ENCODE data around the gene MYH10. TPM values are rescaled to one million over a fixed set of nuclear protein-coding genes. Genes with fewer than 3 reads are reported as not detected.

MYH10 gene
- total and polyA plus RNA-seq, 4 donors, result 86.0 to 121 (median 106) TPM

DNA sequence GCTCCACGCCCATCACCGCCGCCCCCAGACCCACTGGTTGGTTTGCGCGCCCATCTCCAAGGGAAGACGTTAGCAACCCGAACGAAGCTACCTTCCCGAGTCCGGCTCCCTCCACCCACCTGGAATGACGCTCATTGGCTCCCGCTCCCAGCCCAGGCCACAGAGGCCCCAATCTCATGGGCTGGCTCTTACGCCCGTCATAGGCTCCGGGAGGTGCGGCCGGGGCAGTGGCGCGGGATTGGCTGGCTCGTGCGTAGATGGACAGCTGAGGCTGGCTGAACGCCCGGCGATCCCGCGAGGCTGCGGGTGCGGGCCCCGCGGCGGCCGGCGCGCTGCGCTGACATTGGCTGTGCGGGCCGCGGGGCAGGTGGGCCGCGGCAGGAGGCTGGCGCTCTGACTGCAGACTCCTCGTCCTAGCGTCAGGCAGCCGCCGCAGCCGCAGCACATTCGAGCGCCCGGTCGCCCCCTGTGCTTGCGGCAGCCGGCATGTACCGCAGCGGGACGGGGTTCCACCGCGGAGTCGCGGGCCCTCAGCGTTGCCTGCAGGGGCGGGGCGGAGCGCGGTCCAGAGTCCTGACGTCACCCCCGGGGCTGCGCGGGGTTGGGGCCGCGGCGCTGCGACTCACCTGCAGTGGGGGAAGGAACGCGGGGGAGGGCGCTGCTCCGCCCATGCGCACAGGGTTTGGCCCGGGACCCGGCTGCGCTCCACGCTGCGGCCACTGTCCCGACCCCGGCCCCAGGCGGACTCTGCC, 453 bp upstream of the MYH10 start:
- no peaks in the 10 kb centered on the region for H3K27me3 ChIP-seq (ENCODE audit: control insufficient read depth, insufficient read depth, low read length)
- H3K4me1 ChIP-seq (ENCODE audit: control insufficient read depth, insufficient read depth, low read length), result no peaks in the 10 kb centered on the region
- H3K9me3 ChIP-seq (ENCODE audit: control insufficient read depth, insufficient read depth, low read length), result no peaks in the 10 kb centered on the region
- peak overlapping the region; percentile 71 for H3K27ac ChIP-seq (ENCODE audit: low read depth, low read length)
- DNase-seq (ENCODE audit: low read depth in 4 of 6, low spot score in 6 of 6), result peak; percentile 96 to 100 (median 100)
- peak overlapping the region; percentile 92 for H3K4me3 ChIP-seq (ENCODE audit: low read depth, low read length)
- H3K36me3 ChIP-seq (ENCODE audit: control insufficient read depth, insufficient read depth, low read length), result no peaks in the 10 kb centered on the region
- 0% methylated on average over 85 of the region's 85 CpGs for WGBS (ENCODE audit: insufficient coverage)

GRCh38 chr17:8629371-8630226, 926 bp downstream of the MYH10 start:
- peaks cover 5% of the 10 kb centered on the region for H3K4me1 ChIP-seq (ENCODE audit: control insufficient read depth, insufficient read depth, low read length)
- peak overlapping the region; percentile 94 for H3K27ac ChIP-seq (ENCODE audit: low read depth, low read length)
- H3K4me3 ChIP-seq (ENCODE audit: low read depth, low read length), result peak overlapping the region; percentile 92
- DNase-seq (ENCODE audit: low read depth in 4 of 6, low spot score in 6 of 6), result peak in 4 of 6 donors; percentile 37 to 75 (median 66)
- H3K9me3 ChIP-seq (ENCODE audit: control insufficient read depth, insufficient read depth, low read length), result no peaks in the 10 kb centered on the region
- under 1% methylated on average over 74 of the region's 76 CpGs for WGBS (ENCODE audit: insufficient coverage)
- no peaks in the 10 kb centered on the region for H3K36me3 ChIP-seq (ENCODE audit: control insufficient read depth, insufficient read depth, low read length)
- H3K27me3 ChIP-seq (ENCODE audit: control insufficient read depth, insufficient read depth, low read length), result no peaks in the 10 kb centered on the region

GRCh38 chr17:8628609-8629169, 1.8 kb downstream of the MYH10 start:
- peak in 3 of 6 donors; percentile 7 to 67 (median 47) for DNase-seq (ENCODE audit: low read depth in 4 of 6, low spot score in 6 of 6)
- Histone ChIP-seq H3K36me3 (ENCODE audit: control insufficient read depth, insufficient read depth, low read length) (no peaks in the 10 kb centered on the region), H3K4me1 (ENCODE audit: control insufficient read depth, insufficient read depth, low read length) (peaks cover 5% of the 10 kb centered on the region), H3K27ac (ENCODE audit: low read depth, low read length) (peak overlapping the region; percentile 49), H3K4me3 (ENCODE audit: low read depth, low read length) (peak overlapping the region; percentile 92), H3K9me3 (ENCODE audit: control insufficient read depth, insufficient read depth, low read length) (no peaks in the 10 kb centered on the region), H3K27me3 (ENCODE audit: control insufficient read depth, insufficient read depth, low read length) (no peaks in the 10 kb centered on the region)
- 17% methylated on average over 3 of the region's 8 CpGs for WGBS (ENCODE audit: insufficient coverage)

DNA sequence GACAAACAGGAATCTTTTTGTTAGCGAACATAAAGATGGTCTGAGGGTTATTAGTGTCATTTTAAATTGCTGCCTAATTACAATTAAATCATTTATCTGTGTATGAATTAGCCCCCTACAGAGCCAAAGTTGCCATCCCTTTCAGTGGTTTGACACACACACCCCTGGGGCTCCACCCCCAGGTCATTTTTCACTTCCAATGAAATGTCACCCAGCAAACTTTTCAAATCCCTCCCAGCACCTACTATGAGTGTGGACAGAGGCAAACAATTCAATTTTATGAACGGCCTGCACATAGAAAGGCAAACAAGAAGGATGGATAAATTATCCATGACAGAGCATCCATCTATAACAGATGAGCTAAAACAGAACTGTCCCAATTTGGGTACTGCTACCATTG, 2.4 kb downstream of the MYH10 start:
- DNase-seq (ENCODE audit: low read depth in 4 of 6, low spot score in 6 of 6), result no peak
- peak overlapping the region; percentile 92 for H3K4me3 ChIP-seq (ENCODE audit: low read depth, low read length)
- no peaks in the 10 kb centered on the region for H3K9me3 ChIP-seq (ENCODE audit: control insufficient read depth, insufficient read depth, low read length)
- peaks cover 5% of the 10 kb centered on the region for H3K4me1 ChIP-seq (ENCODE audit: control insufficient read depth, insufficient read depth, low read length)
- H3K27ac ChIP-seq (ENCODE audit: low read depth, low read length), result no peak overlapping the region
- H3K36me3 ChIP-seq (ENCODE audit: control insufficient read depth, insufficient read depth, low read length), result no peaks in the 10 kb centered on the region
- whole genome bisulfite sequencing (ENCODE audit: insufficient coverage), result 0% methylated on average over 1 of the region's 2 CpGs
- no peaks in the 10 kb centered on the region for H3K27me3 ChIP-seq (ENCODE audit: control insufficient read depth, insufficient read depth, low read length)

DNA sequence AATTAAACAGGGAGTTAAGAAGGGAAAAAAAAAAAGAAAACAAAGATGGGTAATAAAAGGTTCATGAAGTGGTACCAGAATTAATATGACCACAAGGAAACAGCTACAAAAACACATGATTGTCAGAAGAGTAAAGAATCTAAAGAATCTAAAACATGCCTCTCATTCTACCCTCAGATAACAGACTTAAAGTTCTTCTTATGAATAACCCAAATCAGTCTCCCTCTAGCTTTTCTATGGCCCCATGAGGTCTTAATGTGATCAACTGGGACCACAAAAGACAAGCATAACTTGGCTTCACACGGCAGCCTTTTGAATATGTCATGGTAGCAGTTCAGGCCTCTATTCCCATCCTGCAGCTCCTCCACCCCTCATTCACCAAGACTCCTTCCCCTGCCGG, 6.9 kb downstream of the MYH10 start:
- Histone ChIP-seq H3K4me3 (ENCODE audit: low read depth, low read length) (no peak overlapping the region), H3K4me1 (ENCODE audit: control insufficient read depth, insufficient read depth, low read length) (peaks cover 5% of the 10 kb centered on the region), H3K9me3 (ENCODE audit: control insufficient read depth, insufficient read depth, low read length) (no peaks in the 10 kb centered on the region), H3K36me3 (ENCODE audit: control insufficient read depth, insufficient read depth, low read length) (peaks cover 4% of the 10 kb centered on the region), H3K27me3 (ENCODE audit: control insufficient read depth, insufficient read depth, low read length) (no peaks in the 10 kb centered on the region), H3K27ac (ENCODE audit: low read depth, low read length) (no peak overlapping the region)
- 50% methylated on average over 1 of the region's 2 CpGs for WGBS (ENCODE audit: insufficient coverage)
- DNase-seq (ENCODE audit: low read depth in 4 of 6, low spot score in 6 of 6), result no peak

DNA sequence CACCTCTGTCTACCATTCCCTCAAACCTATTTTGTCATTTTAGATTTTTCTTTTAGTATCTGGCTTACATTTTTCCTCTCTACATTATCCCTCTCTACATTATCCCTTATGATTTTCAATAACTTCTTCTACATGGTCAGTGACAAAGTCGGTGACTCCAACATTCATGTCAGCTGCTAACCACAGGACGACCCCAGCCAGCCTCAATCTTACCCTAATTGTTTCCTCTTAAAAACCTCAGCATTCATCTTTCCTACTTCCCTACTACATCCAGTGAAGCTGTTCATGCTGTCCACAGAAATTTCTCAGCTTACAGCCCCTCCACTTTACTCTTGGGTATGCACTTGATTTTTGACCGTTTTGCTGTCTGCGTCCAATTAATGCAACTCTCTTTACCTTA, 8.3 kb downstream of the MYH10 start:
- peaks cover 4% of the 10 kb centered on the region for H3K36me3 ChIP-seq (ENCODE audit: control insufficient read depth, insufficient read depth, low read length)
- no peak overlapping the region for H3K27ac ChIP-seq (ENCODE audit: low read depth, low read length)
- no peaks in the 10 kb centered on the region for H3K27me3 ChIP-seq (ENCODE audit: control insufficient read depth, insufficient read depth, low read length)
- H3K4me3 ChIP-seq (ENCODE audit: low read depth, low read length), result no peak overlapping the region
- H3K4me1 ChIP-seq (ENCODE audit: control insufficient read depth, insufficient read depth, low read length), result peaks cover 5% of the 10 kb centered on the region
- DNase-seq (ENCODE audit: low read depth in 4 of 6, low spot score in 6 of 6), result no peak
- WGBS (ENCODE audit: insufficient coverage), result 83% methylated on average over 4 of the region's 4 CpGs
- no peaks in the 10 kb centered on the region for H3K9me3 ChIP-seq (ENCODE audit: control insufficient read depth, insufficient read depth, low read length)

DNA sequence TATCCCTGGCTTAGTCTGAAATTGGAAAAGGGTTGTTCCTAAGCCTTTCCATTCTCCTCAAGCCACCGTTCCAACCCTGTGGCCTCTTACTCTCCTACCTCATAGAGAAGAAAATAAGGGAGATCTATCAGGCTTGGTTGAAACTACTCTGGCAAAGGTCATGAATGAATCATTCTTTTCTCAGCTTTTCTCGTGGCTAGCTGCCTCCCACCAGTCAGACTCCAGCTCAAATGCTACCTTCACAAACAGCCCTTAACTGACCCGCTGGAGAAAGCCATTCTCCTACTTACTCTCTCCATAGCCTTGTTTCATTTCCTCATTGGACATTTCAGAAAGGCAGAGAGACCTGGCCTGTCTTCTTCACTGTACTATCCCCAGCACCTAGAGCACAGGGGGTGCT, 8.9 kb downstream of the MYH10 start:
- no peak overlapping the region for H3K4me3 ChIP-seq (ENCODE audit: low read depth, low read length)
- H3K27ac ChIP-seq (ENCODE audit: low read depth, low read length), result no peak overlapping the region

GRCh38 chr17:8619294-8619693, 11.2 kb downstream of the MYH10 start:
- no peak overlapping the region for H3K4me3 ChIP-seq (ENCODE audit: low read depth, low read length)
- no peaks in the 10 kb centered on the region for H3K27me3 ChIP-seq (ENCODE audit: control insufficient read depth, insufficient read depth, low read length)
- DNase-seq (ENCODE audit: low read depth in 4 of 6, low spot score in 6 of 6), result no peak
- no peaks in the 10 kb centered on the region for H3K4me1 ChIP-seq (ENCODE audit: control insufficient read depth, insufficient read depth, low read length)
- peaks cover 4% of the 10 kb centered on the region for H3K36me3 ChIP-seq (ENCODE audit: control insufficient read depth, insufficient read depth, low read length)
- 80% methylated on average over 1 of the region's 6 CpGs for WGBS (ENCODE audit: insufficient coverage)
- H3K27ac ChIP-seq (ENCODE audit: low read depth, low read length), result no peak overlapping the region
- no peaks in the 10 kb centered on the region for H3K9me3 ChIP-seq (ENCODE audit: control insufficient read depth, insufficient read depth, low read length)

More for the DNA sequence above, 8.9 kb downstream of the MYH10 start:
- Histone ChIP-seq H3K4me1 (ENCODE audit: control insufficient read depth, insufficient read depth, low read length) (peaks cover 5% of the 10 kb centered on the region), H3K27me3 (ENCODE audit: control insufficient read depth, insufficient read depth, low read length) (no peaks in the 10 kb centered on the region), H3K9me3 (ENCODE audit: control insufficient read depth, insufficient read depth, low read length) (no peaks in the 10 kb centered on the region), H3K36me3 (ENCODE audit: control insufficient read depth, insufficient read depth, low read length) (peaks cover 4% of the 10 kb centered on the region)
- 70% methylated on average over 2 of the region's 3 CpGs for WGBS (ENCODE audit: insufficient coverage)
- DNase-seq (ENCODE audit: low read depth in 4 of 6, low spot score in 6 of 6), result no peak

DNA sequence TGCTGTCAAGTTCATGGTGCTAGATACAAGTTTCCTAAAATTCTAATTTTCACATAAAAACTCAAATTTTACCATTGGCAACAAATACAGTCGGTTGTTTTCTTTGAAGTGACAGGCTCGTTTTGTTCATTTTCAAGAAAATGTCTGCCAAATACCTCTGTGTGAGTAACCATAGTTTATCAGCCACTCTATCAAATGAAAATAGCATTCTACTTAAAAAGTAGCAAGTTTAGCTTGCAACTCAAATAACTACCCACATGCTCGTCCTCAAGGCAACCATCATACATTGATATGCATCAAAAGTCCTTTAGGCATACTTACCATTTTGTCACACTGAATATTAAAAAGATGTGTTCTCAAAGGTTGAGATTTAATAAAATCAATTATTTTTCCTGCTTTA, 11.7 kb downstream of the MYH10 start:
- WGBS (ENCODE audit: insufficient coverage), result 100% methylated on average over 1 of the region's 3 CpGs
- Histone ChIP-seq H3K36me3 (ENCODE audit: control insufficient read depth, insufficient read depth, low read length) (peaks cover 4% of the 10 kb centered on the region), H3K4me1 (ENCODE audit: control insufficient read depth, insufficient read depth, low read length) (no peaks in the 10 kb centered on the region), H3K27me3 (ENCODE audit: control insufficient read depth, insufficient read depth, low read length) (no peaks in the 10 kb centered on the region), H3K27ac (ENCODE audit: low read depth, low read length) (no peak overlapping the region), H3K4me3 (ENCODE audit: low read depth, low read length) (no peak overlapping the region), H3K9me3 (ENCODE audit: control insufficient read depth, insufficient read depth, low read length) (no peaks in the 10 kb centered on the region)
- no peak for DNase-seq (ENCODE audit: low read depth in 4 of 6, low spot score in 6 of 6)
